OCI-LY1 (cell line): ENCODE data around the gene ASPG.

Experiments used
- EZH2 ChIP-seq: fragments of 200-600 bp; sonication (generic), shearing (Covaris generic); IDR thresholded peaks from 2 replicates; pipeline ENCODE4 v1.8.0; 2017; ENCODE audit warnings: borderline replicate concordance, mixed run types, mild to moderate bottlenecking, antibody characterized with exemption, low read length, moderate library complexity, mixed read lengths
- TF ChIP-seq, protein P1 (sequence below): fragments of 200-600 bp; sonication (generic), shearing (Covaris generic); IDR thresholded peaks from 2 replicates; pipeline ENCODE4 v1.5.1; 2017; ENCODE audit warnings: mild to moderate bottlenecking, antibody characterized with exemption, low read length, moderate library complexity, mixed read lengths

DNA sequence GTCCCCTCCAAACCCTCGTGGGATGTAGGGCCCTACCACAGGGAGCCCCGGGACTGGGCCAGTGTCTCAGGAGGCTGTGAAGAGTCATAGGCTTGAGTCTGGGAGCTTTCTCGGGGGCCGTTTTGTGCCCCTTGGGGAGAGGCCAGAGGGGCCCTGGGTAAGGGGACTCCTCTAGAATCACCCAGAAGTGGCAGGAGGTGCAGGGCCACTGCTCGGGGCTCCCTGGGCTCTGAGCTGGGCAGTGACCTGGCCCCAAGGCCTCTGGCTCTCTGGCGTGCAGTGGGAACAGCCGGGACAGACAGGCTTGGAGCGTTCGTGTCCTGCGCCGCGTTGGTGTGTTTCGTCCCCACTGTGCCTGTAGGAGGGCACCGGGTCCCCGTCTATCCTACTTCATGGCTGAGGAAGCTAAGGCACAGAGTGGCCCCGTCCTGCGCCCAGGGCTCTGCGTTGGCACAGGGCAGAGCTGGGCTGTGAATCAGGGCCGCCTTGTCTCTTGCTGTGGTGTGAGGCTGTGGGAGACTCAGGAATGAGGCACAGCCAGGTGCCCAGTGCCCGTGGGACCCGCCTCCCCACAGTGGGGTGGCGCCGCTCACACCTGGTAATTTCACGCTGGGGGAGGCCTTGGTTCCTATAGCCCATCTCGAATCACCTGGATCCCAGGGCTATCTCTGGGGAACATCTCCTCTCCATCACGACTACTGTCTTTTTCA lies 29.1 kb downstream of the ASPG start:
- TF ChIP-seq, protein P1, sequence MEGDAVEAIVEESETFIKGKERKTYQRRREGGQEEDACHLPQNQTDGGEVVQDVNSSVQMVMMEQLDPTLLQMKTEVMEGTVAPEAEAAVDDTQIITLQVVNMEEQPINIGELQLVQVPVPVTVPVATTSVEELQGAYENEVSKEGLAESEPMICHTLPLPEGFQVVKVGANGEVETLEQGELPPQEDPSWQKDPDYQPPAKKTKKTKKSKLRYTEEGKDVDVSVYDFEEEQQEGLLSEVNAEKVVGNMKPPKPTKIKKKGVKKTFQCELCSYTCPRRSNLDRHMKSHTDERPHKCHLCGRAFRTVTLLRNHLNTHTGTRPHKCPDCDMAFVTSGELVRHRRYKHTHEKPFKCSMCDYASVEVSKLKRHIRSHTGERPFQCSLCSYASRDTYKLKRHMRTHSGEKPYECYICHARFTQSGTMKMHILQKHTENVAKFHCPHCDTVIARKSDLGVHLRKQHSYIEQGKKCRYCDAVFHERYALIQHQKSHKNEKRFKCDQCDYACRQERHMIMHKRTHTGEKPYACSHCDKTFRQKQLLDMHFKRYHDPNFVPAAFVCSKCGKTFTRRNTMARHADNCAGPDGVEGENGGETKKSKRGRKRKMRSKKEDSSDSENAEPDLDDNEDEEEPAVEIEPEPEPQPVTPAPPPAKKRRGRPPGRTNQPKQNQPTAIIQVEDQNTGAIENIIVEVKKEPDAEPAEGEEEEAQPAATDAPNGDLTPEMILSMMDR: no peak
- no peak for TF ChIP-seq EZH2
